HepG2 (cell line): ENCODE data around the gene IGLL1. TPM values are rescaled to one million over a fixed set of nuclear protein-coding genes. Genes with fewer than 3 reads are reported as not detected.

ENCODE experiments used
- CENPX ChIP-seq: sonication (generic); formaldehyde crosslinking; IDR thresholded peaks from 2 replicates; pipeline ENCODE4 v1.9.0; 2021; ENCODE audit warnings: mild to moderate bottlenecking, missing genetic modification reagents, moderate library complexity
- HNF4A ChIP-seq: sonication (generic); formaldehyde crosslinking; IDR thresholded peaks from 2 replicates; pipeline ENCODE4 v1.4.0; 2020; ENCODE audit warnings: missing genetic modification reagents
- HNF4G ChIP-seq, 2 experiments: sonication (generic) in 1 of 2; formaldehyde crosslinking in 1 of 2; IDR thresholded peaks; 2 replicates each; pipeline versions ENCODE4 v1.4.0 to v1.6.1; 2011 to 2020; ENCODE audit warnings: borderline replicate concordance in 2 of 2, low read depth in 2 of 2, mild to moderate bottlenecking in 2 of 2, low read length in 1 of 2, missing genetic modification reagents in 1 of 2, moderate library complexity in 1 of 2
- RFXANK ChIP-seq: IDR thresholded peaks from 2 replicates; pipeline ENCODE4 v1.6.1; 2016
- SIN3B ChIP-seq: fragments of 150-350 bp; IDR thresholded peaks from 2 replicates; pipeline ENCODE4 v1.6.1; 2014; ENCODE audit warnings: low read length
- STAT5B ChIP-seq: sonication (generic); formaldehyde crosslinking; IDR thresholded peaks from 2 replicates; pipeline ENCODE4 v1.4.0; 2020; ENCODE audit warnings: missing genetic modification reagents
- ZBTB4 ChIP-seq: sonication (generic); formaldehyde crosslinking; IDR thresholded peaks from 2 replicates; pipeline ENCODE4 v1.4.0; 2020; ENCODE audit warnings: missing genetic modification reagents, mild to moderate bottlenecking, borderline replicate concordance
- ZFYVE20 ChIP-seq: sonication (generic); formaldehyde crosslinking; IDR thresholded peaks from 2 replicates; pipeline ENCODE4 v1.8.0; 2023; ENCODE audit warnings: low read depth, mild to moderate bottlenecking, moderate library complexity, missing genetic modification reagents, borderline replicate concordance
- ZNF451 ChIP-seq: sonication (generic); formaldehyde crosslinking; IDR thresholded peaks from 2 replicates; pipeline ENCODE4 v1.5.0; 2020; ENCODE audit warnings: mild to moderate bottlenecking, missing genetic modification reagents
- ZNF547 ChIP-seq: sonication (generic); formaldehyde crosslinking; IDR thresholded peaks from 2 replicates; pipeline ENCODE4 v1.5.1; 2020; ENCODE audit warnings: mild to moderate bottlenecking, missing genetic modification reagents
- ZNF577 ChIP-seq: sonication (generic); formaldehyde crosslinking; IDR thresholded peaks from 2 replicates; pipeline ENCODE4 v1.4.0; 2020; ENCODE audit warnings: mild to moderate bottlenecking, low read depth, missing genetic modification reagents, borderline replicate concordance
- ZNF7 ChIP-seq: IDR thresholded peaks from 2 replicates; pipeline ENCODE4 v1.6.1; 2016; ENCODE audit warnings: missing biosample characterization, missing genetic modification reagents
- ZNF775 ChIP-seq: sonication (generic); formaldehyde crosslinking; IDR thresholded peaks from 2 replicates; pipeline ENCODE4 v1.4.0; 2020; ENCODE audit warnings: missing genetic modification reagents, mild to moderate bottlenecking, moderate library complexity, borderline replicate concordance
- ZNF878 ChIP-seq: sonication (generic); formaldehyde crosslinking; IDR thresholded peaks from 2 replicates; pipeline ENCODE4 v1.8.1; 2023; ENCODE audit warnings: mild to moderate bottlenecking, missing genetic modification reagents, moderate library complexity
- polyA plus RNA-seq, 8 experiments: library from polyadenylated mRNA; depleted of rRNA in 3 of 8; stranded (reverse) in 7 of 8; unstranded in 1 of 8; fragments of >200 nt; fragmentation: Illumina TruSeq in 4 of 8; extraction: Trizol in 4 of 8; gene quantifications; 2 replicates each; pipeline versions ENCODE4 v1.2.1 to v1.2.3, GENCODE V29; 2011 to 2016; ENCODE audit warnings: low read depth in 4 of 8, missing spikeins in 1 of 8, mixed read lengths in 1 of 8; ENCODE audit not compliant: insufficient read depth in 1 of 8
- total RNA-seq, 5 experiments: library from RNA; depleted of rRNA; stranded (reverse); fragments of >200 nt; fragmentation: Illumina TruSeq; extraction: Trizol; gene quantifications; 2 replicates each; pipeline ENCODE4 v1.2.3, GENCODE V29; 2016; ENCODE audit warnings: low read depth in 1 of 5
- TF ChIP-seq, protein P1 (sequence below): sonication (generic); formaldehyde crosslinking; IDR thresholded peaks from 2 replicates; pipeline ENCODE4 v1.8.1; 2023; ENCODE audit warnings: missing genetic modification reagents, inconsistent platforms, borderline replicate concordance
- TF ChIP-seq, protein P2 (sequence below), 2 experiments: IDR thresholded peaks; 2 replicates each; pipeline ENCODE4 v1.6.1; 2011 to 2012; ENCODE audit warnings: low read length in 2 of 2, borderline replicate concordance in 1 of 2, low read depth in 1 of 2, mild to moderate bottlenecking in 1 of 2, moderate library complexity in 1 of 2

IGLL1 gene
- total and polyA plus RNA-seq, 2 of the 13 experiments (the other 11 are each of a cell fraction or from before 2014, with no cell fraction given), result not detected

GRCh38 chr22:23604939-23605712 is 25.0 kb upstream of the IGLL1 start (continued):
- TF ChIP-seq, protein P1, sequence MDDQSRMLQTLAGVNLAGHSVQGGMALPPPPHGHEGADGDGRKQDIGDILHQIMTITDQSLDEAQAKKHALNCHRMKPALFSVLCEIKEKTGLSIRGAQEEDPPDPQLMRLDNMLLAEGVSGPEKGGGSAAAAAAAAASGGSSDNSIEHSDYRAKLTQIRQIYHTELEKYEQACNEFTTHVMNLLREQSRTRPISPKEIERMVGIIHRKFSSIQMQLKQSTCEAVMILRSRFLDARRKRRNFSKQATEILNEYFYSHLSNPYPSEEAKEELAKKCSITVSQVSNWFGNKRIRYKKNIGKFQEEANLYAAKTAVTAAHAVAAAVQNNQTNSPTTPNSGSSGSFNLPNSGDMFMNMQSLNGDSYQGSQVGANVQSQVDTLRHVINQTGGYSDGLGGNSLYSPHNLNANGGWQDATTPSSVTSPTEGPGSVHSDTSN (CRISPR knock-in tag), result no peak
- TF ChIP-seq, protein P2, sequence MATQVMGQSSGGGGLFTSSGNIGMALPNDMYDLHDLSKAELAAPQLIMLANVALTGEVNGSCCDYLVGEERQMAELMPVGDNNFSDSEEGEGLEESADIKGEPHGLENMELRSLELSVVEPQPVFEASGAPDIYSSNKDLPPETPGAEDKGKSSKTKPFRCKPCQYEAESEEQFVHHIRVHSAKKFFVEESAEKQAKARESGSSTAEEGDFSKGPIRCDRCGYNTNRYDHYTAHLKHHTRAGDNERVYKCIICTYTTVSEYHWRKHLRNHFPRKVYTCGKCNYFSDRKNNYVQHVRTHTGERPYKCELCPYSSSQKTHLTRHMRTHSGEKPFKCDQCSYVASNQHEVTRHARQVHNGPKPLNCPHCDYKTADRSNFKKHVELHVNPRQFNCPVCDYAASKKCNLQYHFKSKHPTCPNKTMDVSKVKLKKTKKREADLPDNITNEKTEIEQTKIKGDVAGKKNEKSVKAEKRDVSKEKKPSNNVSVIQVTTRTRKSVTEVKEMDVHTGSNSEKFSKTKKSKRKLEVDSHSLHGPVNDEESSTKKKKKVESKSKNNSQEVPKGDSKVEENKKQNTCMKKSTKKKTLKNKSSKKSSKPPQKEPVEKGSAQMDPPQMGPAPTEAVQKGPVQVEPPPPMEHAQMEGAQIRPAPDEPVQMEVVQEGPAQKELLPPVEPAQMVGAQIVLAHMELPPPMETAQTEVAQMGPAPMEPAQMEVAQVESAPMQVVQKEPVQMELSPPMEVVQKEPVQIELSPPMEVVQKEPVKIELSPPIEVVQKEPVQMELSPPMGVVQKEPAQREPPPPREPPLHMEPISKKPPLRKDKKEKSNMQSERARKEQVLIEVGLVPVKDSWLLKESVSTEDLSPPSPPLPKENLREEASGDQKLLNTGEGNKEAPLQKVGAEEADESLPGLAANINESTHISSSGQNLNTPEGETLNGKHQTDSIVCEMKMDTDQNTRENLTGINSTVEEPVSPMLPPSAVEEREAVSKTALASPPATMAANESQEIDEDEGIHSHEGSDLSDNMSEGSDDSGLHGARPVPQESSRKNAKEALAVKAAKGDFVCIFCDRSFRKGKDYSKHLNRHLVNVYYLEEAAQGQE (IDR thresholded peaks at IDR 0.05; ENCODE audit: borderline replicate concordance in 1 of 2, low read depth in 1 of 2, low read length in 2 of 2), result peak in 1 of 2 experiments; percentile 69; a peak in 2 of 4 replicates
- TF ChIP-seq ZNF7 (CRISPR knock-in tag) (no peak), ZNF547 (CRISPR knock-in tag) (no peak), CENPX (no peak), STAT5B (CRISPR knock-in tag) (no peak), SIN3B (no peak), ZFYVE20 (no peak), ZNF451 (no peak), RFXANK (CRISPR knock-in tag) (no peak), ZNF878 (no peak), HNF4G (IDR thresholded peaks at IDR 0.05; ENCODE audit: borderline replicate concordance, low read depth, low read length) (peak; percentile 80), HNF4G (CRISPR knock-in tag; IDR thresholded peaks at IDR 0.05; ENCODE audit: borderline replicate concordance, low read depth) (peak; percentile 65; the same call in 1 of the 2 replicates), ZBTB4 (CRISPR knock-in tag) (no peak), HNF4A (CRISPR knock-in tag) (peak; percentile 88), ZNF775 (CRISPR knock-in tag) (no peak), ZNF577 (no peak)
